HS-27A (cell line): ENCODE measurements around the gene MYOM1.

ENCODE experiments used
- DNase-seq: peaks from one replicate; pipeline ENCODE4 v3.0.0-alpha.2; 2012; ENCODE audit warnings: low read depth, missing footprints

The MYOM1 gene

GRCh38 chr18:3184275-3184963, 35.3 kb downstream of the MYOM1 start:
- no peak for DNase-seq

DNA sequence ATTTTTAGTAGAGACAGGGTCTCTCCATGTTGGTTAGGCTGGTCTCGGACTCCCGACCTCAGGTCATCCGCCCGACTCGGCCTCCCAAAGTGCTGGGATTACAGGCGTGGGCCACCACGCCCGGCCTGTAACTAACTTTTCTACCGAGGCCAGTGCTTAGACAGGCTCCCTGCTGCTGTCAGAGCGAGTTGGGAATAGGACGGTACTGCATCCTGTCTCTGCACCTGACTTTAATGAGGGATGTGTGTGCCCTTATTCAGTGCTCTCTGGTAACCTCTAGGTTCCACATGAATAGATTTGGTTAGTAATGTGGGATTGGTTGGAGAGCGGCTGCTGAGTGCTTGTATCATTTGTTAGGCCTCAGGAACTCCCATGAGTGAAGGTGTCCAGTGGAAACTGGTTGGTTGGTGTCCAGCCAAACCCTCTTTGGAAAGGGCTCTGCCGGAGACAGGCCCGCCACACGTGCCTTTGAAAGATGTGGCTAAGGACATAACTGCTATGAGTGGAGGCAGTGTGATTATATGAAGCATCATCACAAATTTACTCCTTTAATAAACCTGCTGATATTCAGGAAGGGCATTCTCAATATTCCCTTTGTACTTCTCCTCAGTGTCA, 36.6 kb downstream of the MYOM1 start:
- DNase-seq = no peak

GRCh38 chr18:3180325-3180724, 39.4 kb downstream of the MYOM1 start:
- peak; percentile 50 for DNase-seq

DNA sequence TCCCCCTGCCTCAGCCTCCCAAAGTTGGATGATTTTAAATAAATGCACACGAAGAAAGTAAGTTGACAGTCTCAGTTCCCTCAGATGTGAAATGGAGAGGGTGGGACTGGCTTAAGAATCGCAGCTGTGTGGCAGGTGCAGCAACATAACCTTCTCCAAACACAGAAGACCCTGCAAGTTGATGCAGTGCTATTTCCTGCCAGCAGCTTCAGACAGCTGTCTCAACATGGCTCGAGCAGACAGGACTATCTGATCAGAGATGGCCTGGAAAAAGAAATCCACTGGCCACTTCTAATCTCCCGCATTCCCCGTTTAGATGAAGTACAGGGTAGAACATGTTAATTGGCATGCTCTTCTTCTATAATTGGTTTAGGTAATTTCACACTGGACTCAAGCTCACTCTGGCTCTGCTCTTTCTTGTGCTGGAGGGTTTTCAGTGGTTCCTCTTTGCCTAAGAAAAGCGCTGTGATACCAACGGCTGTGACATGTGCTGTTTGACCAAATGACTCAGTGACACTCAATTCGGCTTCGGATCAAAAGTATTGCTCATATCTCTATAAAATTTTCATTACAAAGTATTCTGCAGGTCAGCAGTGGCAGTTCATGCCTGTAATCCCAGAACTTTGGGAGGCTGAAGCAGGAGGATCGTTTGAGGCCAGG, 40.2 kb downstream of the MYOM1 start:
- DNase-seq = no peak

DNA sequence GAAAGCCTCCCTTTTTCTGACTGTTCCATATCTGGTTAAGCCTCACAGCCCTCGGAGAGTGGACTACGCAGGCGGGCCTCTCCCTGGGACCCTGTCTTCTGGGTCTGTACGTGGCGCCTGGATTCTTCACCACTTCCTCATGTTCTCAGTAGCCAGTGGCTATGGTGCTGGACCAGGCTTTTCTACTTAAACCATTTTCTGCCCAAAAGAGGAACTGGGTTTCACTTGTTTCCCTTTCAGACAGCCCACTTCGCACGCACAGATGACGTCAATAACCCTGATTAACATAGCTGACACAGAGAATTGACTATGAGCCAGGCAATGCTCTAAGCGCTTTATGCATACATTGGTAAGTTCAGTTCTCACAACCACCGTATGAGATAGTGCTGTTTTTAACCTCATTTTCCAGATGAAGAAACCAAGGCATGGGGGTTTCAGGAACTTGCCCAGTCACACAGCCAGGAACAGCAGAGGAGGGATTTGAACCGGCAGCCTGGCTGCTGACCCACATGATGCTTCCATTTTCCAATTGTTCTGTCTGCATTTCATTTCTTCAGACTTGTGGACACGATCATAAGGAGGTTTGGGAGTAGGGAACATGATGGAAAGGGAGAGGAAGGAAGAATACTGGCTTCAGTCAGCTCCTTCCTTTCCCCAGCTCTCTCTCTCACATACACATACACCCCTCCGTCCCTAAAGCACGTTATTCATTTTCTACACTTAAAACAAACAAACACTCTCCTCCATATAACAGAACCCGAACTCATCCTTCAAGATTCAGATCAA, 41.7 kb downstream of the MYOM1 start:
- DNase-seq = no peak

- DNase-seq = no peak
Observed at GRCh38 chr18:3175195-3175758, 44.5 kb downstream of the MYOM1 start.

GRCh38 chr18:3172097-3172496, 47.7 kb downstream of the MYOM1 start:
- DNase-seq = no peak

DNA sequence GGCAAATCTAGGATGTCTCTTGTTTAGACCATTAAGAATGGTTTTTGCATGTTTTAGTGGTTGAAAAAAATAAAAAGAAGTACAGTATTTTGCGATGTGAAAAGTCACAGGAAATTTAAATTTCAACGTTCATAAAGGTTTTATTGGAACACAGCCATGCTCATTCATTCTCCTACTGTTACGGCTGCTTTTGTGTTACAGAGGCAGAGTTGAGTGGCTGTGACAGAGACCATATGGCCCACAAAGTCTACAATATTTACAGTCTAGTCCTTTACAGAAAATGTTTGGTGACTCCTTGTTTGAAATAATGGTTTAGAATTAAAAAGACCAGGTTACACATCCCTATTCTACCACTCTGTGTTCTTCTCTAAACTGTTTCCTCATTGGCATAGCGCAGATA, 48.1 kb downstream of the MYOM1 start:
- no peak for DNase-seq

DNA sequence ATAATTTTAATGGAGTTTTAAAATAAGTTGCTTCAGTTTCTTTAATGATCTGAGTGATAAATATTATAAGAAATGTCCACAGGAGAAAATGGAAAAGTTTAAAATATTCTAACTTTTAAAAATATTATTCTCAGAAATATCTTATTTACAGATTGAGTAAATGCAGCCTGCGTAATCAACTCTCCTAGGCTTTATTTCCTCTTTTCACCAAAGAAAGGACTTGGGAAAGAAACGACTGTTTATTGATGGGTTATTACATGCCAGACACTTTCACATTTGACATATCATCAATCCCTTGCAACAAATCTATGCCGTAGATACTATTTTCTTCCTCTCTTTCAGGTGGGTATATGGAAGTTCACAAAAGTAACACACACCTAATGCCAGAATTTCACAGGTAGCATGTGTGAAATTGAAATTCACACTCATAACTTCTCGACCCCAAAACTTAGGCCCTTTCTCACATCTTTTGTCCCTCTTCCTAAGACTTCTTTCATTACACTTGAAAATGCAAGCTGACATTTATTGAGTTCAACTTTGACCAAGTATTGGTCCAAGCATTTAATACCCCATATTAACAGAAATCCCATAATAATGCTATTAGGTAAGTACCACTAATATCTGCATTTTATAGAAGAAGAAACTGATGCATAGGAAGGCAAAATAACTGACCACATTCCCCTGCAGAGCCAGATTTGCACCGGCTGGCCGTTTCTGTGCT, 49.2 kb downstream of the MYOM1 start:
- no peak for DNase-seq

DNA sequence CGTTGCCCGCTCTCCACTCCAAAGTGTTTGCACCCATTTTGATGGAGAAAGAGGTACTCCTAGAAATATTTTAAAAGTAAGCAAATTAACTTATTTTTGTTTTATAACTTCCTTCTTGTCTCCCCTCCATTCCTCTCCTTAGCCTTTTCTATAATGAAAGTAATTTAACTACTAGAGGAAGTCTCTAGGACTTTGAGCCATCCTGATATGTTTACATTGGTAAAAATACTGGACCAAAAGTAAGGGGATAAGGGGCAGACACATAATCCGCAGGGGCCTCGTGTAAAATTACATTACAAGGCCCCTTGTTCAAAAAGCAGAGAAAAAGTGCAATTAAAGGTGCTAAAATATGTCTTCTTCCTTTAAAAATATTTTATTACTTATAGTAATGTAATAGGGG, 55.4 kb downstream of the MYOM1 start:
- no peak for DNase-seq

GRCh38 chr18:3163968-3164367, 55.8 kb downstream of the MYOM1 start:
- DNase-seq = no peak

- no peak for DNase-seq
Observed at GRCh38 chr18:3162181-3162580, 57.6 kb downstream of the MYOM1 start.

GRCh38 chr18:3159830-3160229, 59.9 kb downstream of the MYOM1 start:
- no peak for DNase-seq

- no peak for DNase-seq
Observed at GRCh38 chr18:3157606-3158005, 62.2 kb downstream of the MYOM1 start.

DNA sequence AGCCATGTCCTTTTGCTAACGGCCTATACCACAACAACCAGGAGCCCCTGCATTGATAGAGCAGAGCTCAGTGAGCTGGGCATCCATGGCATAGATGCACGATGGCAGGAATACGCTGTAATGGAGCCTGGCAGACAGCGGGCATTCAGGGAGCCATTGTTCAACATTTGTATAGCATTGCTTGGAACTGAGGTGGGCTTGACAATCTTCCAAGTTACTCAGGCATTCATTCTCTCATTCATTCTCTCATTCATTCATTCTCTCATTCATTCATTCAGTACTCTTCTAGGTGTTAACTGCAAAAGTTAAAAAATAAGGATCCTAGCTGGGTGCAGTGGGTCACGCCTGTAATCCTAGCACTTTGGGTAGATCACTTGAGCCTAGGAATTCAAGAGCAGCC, 62.7 kb downstream of the MYOM1 start:
- no peak for DNase-seq

- no peak for DNase-seq
Observed at GRCh38 chr18:3156325-3156640, 63.5 kb downstream of the MYOM1 start.

DNA sequence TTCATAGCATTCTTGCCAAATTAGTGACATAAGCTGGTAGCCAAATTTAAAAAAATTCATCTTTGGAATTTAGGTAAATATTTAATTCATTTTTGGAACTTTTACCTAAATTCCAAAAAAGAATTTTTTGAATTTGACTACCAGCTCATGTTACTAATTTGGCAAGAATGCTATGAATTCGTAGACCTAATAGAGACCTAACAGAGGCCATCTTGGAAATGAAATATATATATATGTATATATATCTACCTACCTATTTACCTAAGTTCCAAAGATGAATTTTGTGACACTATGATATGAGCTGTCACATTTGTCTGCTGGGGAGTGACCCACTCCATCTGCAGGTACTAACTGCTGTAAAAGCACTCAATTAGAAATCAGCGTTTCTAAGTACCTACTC, 65.6 kb downstream of the MYOM1 start:
- no peak for DNase-seq

DNA sequence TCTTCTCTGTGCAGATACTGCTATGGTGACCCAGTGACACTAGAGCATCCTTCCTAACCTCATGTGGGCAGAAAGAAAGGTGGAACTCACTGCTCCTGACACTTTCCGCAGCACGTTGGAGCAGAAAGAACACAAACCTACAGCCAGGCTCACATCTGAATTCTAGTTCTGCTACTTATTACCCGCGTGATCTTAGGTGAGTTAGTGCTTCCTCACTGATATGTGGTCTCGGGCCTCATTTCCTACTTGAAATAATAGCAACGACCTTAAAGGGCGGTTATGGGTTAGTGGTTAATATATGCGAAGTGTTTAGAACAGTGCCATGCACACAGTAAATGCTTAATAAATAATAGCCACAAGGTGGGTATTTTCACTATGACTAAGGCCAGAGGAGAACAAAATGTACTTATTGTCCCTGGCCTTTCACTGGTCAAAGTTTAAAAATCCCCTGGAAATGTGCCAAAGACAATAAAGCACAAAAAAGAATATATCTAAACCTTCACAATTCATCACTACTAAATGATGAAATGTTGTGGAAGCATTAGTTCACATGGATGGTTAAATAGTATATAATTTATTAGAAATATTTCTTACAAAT, 66.6 kb downstream of the MYOM1 start:
- no peak for DNase-seq

GRCh38 chr18:3152294-3152693, 67.5 kb downstream of the MYOM1 start:
- DNase-seq = no peak

- no peak for DNase-seq
Observed at GRCh38 chr18:3151399-3152264, 68.1 kb downstream of the MYOM1 start.

- no peak for DNase-seq
Observed at GRCh38 chr18:3150688-3151087, 69.1 kb downstream of the MYOM1 start.
